Activated CD4-positive, alpha-beta T cell treated with anti-CD3 and anti-CD28 coated beads, Interleukin-2, amount 10 ng/mL, durations not matched to agents 7 days and 5 days (primary cell): Measurements from ENCODE around the gene CSTPP1. TPM values are rescaled to one million over a fixed set of nuclear protein-coding genes. Genes with fewer than 3 reads are reported as not detected.
A peak's percentile ranks its signal among the peaks of the same experiment; 100 is the strongest.
"Not testable (repeated sequence)": the region's sequence is repeated elsewhere in the genome, so short reads cannot be mapped to it uniquely, and the experiment has no call there.

ENCODE experiments used
- CTCF ChIA-PET: fragments of 350-600 bp; sonication (Branson Sonifier 250); formaldehyde crosslinking; loops from one replicate; lab custom pipeline; 2021; ENCODE audit warnings: antibody characterized with exemption; lab: Charles Lee
- POLR2A ChIA-PET: fragments of 350-600 bp; sonication (Branson Sonifier 250); formaldehyde crosslinking; loops from one replicate; lab custom pipeline; 2021; ENCODE audit warnings: antibody characterized with exemption; lab: Charles Lee
- DNase-seq: peaks from one replicate; pipeline ENCODE4 v3.0.0-alpha.2; 2020
- H3K27ac Mint-ChIP-seq: one replicate; pipeline ENCODE4 v1.8.0; 2021; ENCODE audit warnings: mild to moderate bottlenecking, moderate library complexity, mixed read lengths
- H3K27me3 Mint-ChIP-seq: one replicate; pipeline ENCODE4 v1.8.0; 2021; ENCODE audit warnings: mixed read lengths
- H3K36me3 Mint-ChIP-seq: one replicate; pipeline ENCODE4 v1.8.0; 2021; ENCODE audit warnings: low read depth, mixed read lengths
- H3K4me1 Mint-ChIP-seq: one replicate; pipeline ENCODE4 v1.8.0; 2021; ENCODE audit warnings: mixed read lengths
- H3K4me3 Mint-ChIP-seq: one replicate; pipeline ENCODE4 v1.8.0; 2021; ENCODE audit warnings: mild to moderate bottlenecking, moderate library complexity, mixed read lengths
- H3K9me3 Mint-ChIP-seq: one replicate; pipeline ENCODE4 v1.8.0; 2021; ENCODE audit warnings: mixed read lengths
- total RNA-seq, 2 experiments: library from RNA; stranded (reverse); gene quantifications; one replicate each; pipeline ENCODE4 v1.2.3, GENCODE V29; 2021

The CSTPP1 gene
- total RNA-seq, 2 experiments from 2014 or later: 18.2 to 18.9 TPM

- CTCF ChIA-PET: interaction anchor here (0.5 to 1.3 kb wide), 2 partner anchors 27 to 35 kb away, joined by 3 read pairs; no protein-coding TSS in a partner anchor
Observed at GRCh38 chr11:47104261-47104950, 167.8 kb downstream of the CSTPP1 start.

GRCh38 chr11:47105541-47105940, 169.0 kb downstream of the CSTPP1 start:
- Mint-ChIP-seq H3K4me1 (peaks cover 4% of the 10 kb centered on the region), H3K9me3 (no peaks in the 10 kb centered on the region), H3K36me3 (no peaks in the 10 kb centered on the region), H3K27me3 (no peaks in the 10 kb centered on the region), H3K27ac (no peak overlapping the region), H3K4me3 (no peak overlapping the region)
- no peak for DNase-seq
- CTCF ChIA-PET: interaction anchor here (0.6 to 1.3 kb wide), 3 partner anchors 13 to 95 kb away, joined by 3 read pairs; no protein-coding TSS in a partner anchor
- POLR2A ChIA-PET: no interaction called here

More at GRCh38 chr11:47104261-47104950, 167.8 kb downstream of the CSTPP1 start:
- Mint-ChIP-seq H3K27ac (no peak overlapping the region), H3K4me3 (no peak overlapping the region), H3K36me3 (no peaks in the 10 kb centered on the region), H3K4me1 (peaks cover 6% of the 10 kb centered on the region), H3K9me3 (no peaks in the 10 kb centered on the region), H3K27me3 (no peaks in the 10 kb centered on the region)
- no peak for DNase-seq
- POLR2A ChIA-PET: no interaction called here

- Mint-ChIP-seq H3K4me1 (peaks cover 4% of the 10 kb centered on the region), H3K27me3 (no peaks in the 10 kb centered on the region), H3K36me3 (no peaks in the 10 kb centered on the region), H3K4me3 (no peak overlapping the region), H3K27ac (no peak overlapping the region), H3K9me3 (no peaks in the 10 kb centered on the region)
- ChIA-PET CTCF (interaction anchor here (0.6 to 0.9 kb wide), 2 partner anchors 13 to 94 kb away, joined by 3 read pairs; no protein-coding TSS in a partner anchor), POLR2A (no interaction called here)
- DNase-seq: no peak
Observed at GRCh38 chr11:47105974-47106373, 169.4 kb downstream of the CSTPP1 start.

- H3K9me3 Mint-ChIP-seq: no peaks in the 10 kb centered on the region
- H3K36me3 Mint-ChIP-seq: no peaks in the 10 kb centered on the region
- ChIA-PET CTCF (no interaction called here), POLR2A (no interaction called here)
- H3K27me3 Mint-ChIP-seq: no peaks in the 10 kb centered on the region
- H3K4me1 Mint-ChIP-seq: peaks cover 4% of the 10 kb centered on the region
- no peak overlapping the region for H3K4me3 Mint-ChIP-seq
- H3K27ac Mint-ChIP-seq: no peak overlapping the region
- DNase-seq: no peak
Observed at GRCh38 chr11:47106798-47107411, 170.3 kb downstream of the CSTPP1 start.

GRCh38 chr11:47107744-47108143, 171.2 kb downstream of the CSTPP1 start:
- H3K4me1 Mint-ChIP-seq: peaks cover 1% of the 10 kb centered on the region
- no peak overlapping the region for H3K4me3 Mint-ChIP-seq
- no peak overlapping the region for H3K27ac Mint-ChIP-seq
- H3K27me3 Mint-ChIP-seq: no peaks in the 10 kb centered on the region
- no peaks in the 10 kb centered on the region for H3K36me3 Mint-ChIP-seq
- H3K9me3 Mint-ChIP-seq: no peaks in the 10 kb centered on the region
- POLR2A ChIA-PET: no interaction called here
- DNase-seq: no peak
- CTCF ChIA-PET: no interaction called here

GRCh38 chr11:47108214-47108613, 171.7 kb downstream of the CSTPP1 start:
- H3K4me1 Mint-ChIP-seq: no peaks in the 10 kb centered on the region
- no peak overlapping the region for H3K4me3 Mint-ChIP-seq
- no peaks in the 10 kb centered on the region for H3K36me3 Mint-ChIP-seq
- no peaks in the 10 kb centered on the region for H3K27me3 Mint-ChIP-seq
- ChIA-PET POLR2A (no interaction called here), CTCF (interaction anchor here (1.7 kb wide), 1 partner anchor 13 kb away, joined by 5 read pairs; no protein-coding TSS in a partner anchor)
- H3K9me3 Mint-ChIP-seq: no peaks in the 10 kb centered on the region
- H3K27ac Mint-ChIP-seq: no peak overlapping the region
- DNase-seq: no peak

- H3K27ac Mint-ChIP-seq: no peak overlapping the region
- no peaks in the 10 kb centered on the region for H3K27me3 Mint-ChIP-seq
- DNase-seq: no peak
- no peaks in the 10 kb centered on the region for H3K9me3 Mint-ChIP-seq
- H3K4me1 Mint-ChIP-seq: no peaks in the 10 kb centered on the region
- no peak overlapping the region for H3K4me3 Mint-ChIP-seq
- ChIA-PET CTCF (interaction anchor here (0.6 to 1.7 kb wide), 2 partner anchors 14 to 88 kb away, joined by 3 to 5 read pairs; no protein-coding TSS in a partner anchor), POLR2A (no interaction called here)
- H3K36me3 Mint-ChIP-seq: no peaks in the 10 kb centered on the region
Observed at GRCh38 chr11:47109051-47109726, 172.6 kb downstream of the CSTPP1 start.

GRCh38 chr11:47109727-47110246, 173.2 kb downstream of the CSTPP1 start:
- Mint-ChIP-seq H3K27me3 (no peaks in the 10 kb centered on the region), H3K9me3 (no peaks in the 10 kb centered on the region), H3K36me3 (no peaks in the 10 kb centered on the region), H3K4me1 (no peaks in the 10 kb centered on the region), H3K4me3 (no peak overlapping the region), H3K27ac (no peak overlapping the region)
- ChIA-PET POLR2A (no interaction called here), CTCF (interaction anchor here (0.6 to 1.7 kb wide), 2 partner anchors 14 to 87 kb away, joined by 3 to 5 read pairs; no protein-coding TSS in a partner anchor)
- DNase-seq: no peak

GRCh38 chr11:47111318-47111804, 174.8 kb downstream of the CSTPP1 start:
- Mint-ChIP-seq H3K4me3 (no peak overlapping the region), H3K27ac (no peak overlapping the region), H3K27me3 (no peaks in the 10 kb centered on the region), H3K36me3 (no peaks in the 10 kb centered on the region), H3K9me3 (no peaks in the 10 kb centered on the region), H3K4me1 (no peaks in the 10 kb centered on the region)
- POLR2A ChIA-PET: no interaction called here
- CTCF ChIA-PET: no interaction called here
- DNase-seq: no peak

- H3K36me3 Mint-ChIP-seq, POLR2A ChIA-PET: not testable (repeated sequence)
- CTCF ChIA-PET: interaction anchor here (0.6 kb wide), 1 partner anchor 176 kb away, joined by 3 read pairs; the partner anchor contains the start of gene CSTPP1
Observed at GRCh38 chr11:47112941-47113340, 176.4 kb downstream of the CSTPP1 start.

GRCh38 chr11:47118958-47119688, 182.6 kb downstream of the CSTPP1 start:
- peak; percentile 67 for DNase-seq
- CTCF ChIA-PET: interaction anchor here (1.1 to 1.7 kb wide), 2 partner anchors 19 to 86 kb away, joined by 3 read pairs; no protein-coding TSS in a partner anchor
- H3K36me3 Mint-ChIP-seq, H3K27me3 Mint-ChIP-seq, H3K27ac Mint-ChIP-seq, H3K9me3 Mint-ChIP-seq, H3K4me1 Mint-ChIP-seq, H3K4me3 Mint-ChIP-seq, POLR2A ChIA-PET: not testable (repeated sequence)

More at GRCh38 chr11:47112941-47113340, 176.4 kb downstream of the CSTPP1 start:
- H3K27me3 Mint-ChIP-seq, H3K4me1 Mint-ChIP-seq, H3K9me3 Mint-ChIP-seq, H3K4me3 Mint-ChIP-seq, DNase-seq, H3K27ac Mint-ChIP-seq: not testable (repeated sequence)

GRCh38 chr11:47121056-47121455, 184.5 kb downstream of the CSTPP1 start:
- no peaks in the 10 kb centered on the region for H3K9me3 Mint-ChIP-seq
- no peaks in the 10 kb centered on the region for H3K36me3 Mint-ChIP-seq
- no peaks in the 10 kb centered on the region for H3K27me3 Mint-ChIP-seq
- peaks cover 2% of the 10 kb centered on the region for H3K4me1 Mint-ChIP-seq
- ChIA-PET CTCF (interaction anchor here (0.6 kb wide), 1 partner anchor 45 kb away, joined by 3 read pairs; no protein-coding TSS in a partner anchor), POLR2A (no interaction called here)
- no peak overlapping the region for H3K27ac Mint-ChIP-seq
- DNase-seq: no peak
- H3K4me3 Mint-ChIP-seq: no peak overlapping the region
